Osteoblast (primary cell): ENCODE measurements around the gene NIP7. TPM values are rescaled to one million over a fixed set of nuclear protein-coding genes. Genes with fewer than 3 reads are reported as not detected.

Experiments
- DNase-seq: peaks from one replicate; pipeline ENCODE4 v3.0.0; 2011; ENCODE audit warnings: low spot score, mixed read lengths; ENCODE audit not compliant: insufficient read length; ENCODE audit errors: missing footprints
- H2AFZ ChIP-seq: 2 replicates; pipeline ENCODE4 v1.6.0; 2011; ENCODE audit warnings: mild to moderate bottlenecking, low read length
- H3K27ac ChIP-seq: 2 replicates; pipeline ENCODE4 v1.5.1; 2011; ENCODE audit warnings: mild to moderate bottlenecking, low read depth, low read length, moderate library complexity
- H3K27me3 ChIP-seq: 2 replicates; pipeline ENCODE4 v1.6.0; 2012; ENCODE audit warnings: mild to moderate bottlenecking, control low read depth, inconsistent platforms, low read length, moderate library complexity; ENCODE audit not compliant: insufficient read depth
- H3K36me3 ChIP-seq: 2 replicates; pipeline ENCODE4 v1.5.1; 2011; ENCODE audit warnings: mild to moderate bottlenecking, low read length, control low read depth, moderate library complexity; ENCODE audit not compliant: insufficient read depth
- H3K4me1 ChIP-seq: 2 replicates; pipeline ENCODE4 v1.5.1; 2011; ENCODE audit warnings: mild to moderate bottlenecking, low read length, control low read depth, moderate library complexity; ENCODE audit not compliant: insufficient read depth
- H3K4me2 ChIP-seq: 2 replicates; pipeline ENCODE4 v1.6.0; 2011; ENCODE audit warnings: mild to moderate bottlenecking, low read length; ENCODE audit not compliant: insufficient read depth
- H3K4me3 ChIP-seq: fragments of 200-600 bp; sonication (generic); 3 replicates; pipeline ENCODE4 v1.5.1; 2012; ENCODE audit warnings: mild to moderate bottlenecking, low read length, inconsistent platforms; ENCODE audit not compliant: insufficient read depth
- H3K79me2 ChIP-seq: 2 replicates; pipeline ENCODE4 v1.6.0; 2012; ENCODE audit warnings: mild to moderate bottlenecking, low read length, control low read depth, inconsistent platforms; ENCODE audit not compliant: insufficient read depth
- H3K9me3 ChIP-seq: 2 replicates; pipeline ENCODE4 v1.5.1; 2011; ENCODE audit warnings: low read depth, low read length, control low read depth
- H4K20me1 ChIP-seq: 2 replicates; pipeline ENCODE4 v1.6.0; 2012; ENCODE audit warnings: mild to moderate bottlenecking, low read length, control low read depth; ENCODE audit not compliant: insufficient read depth
- CTCF ChIP-seq: IDR thresholded peaks from 2 replicates; pipeline ENCODE4 v1.5.1; 2011; ENCODE audit warnings: mild to moderate bottlenecking, low read depth, low read length, moderate library complexity; ENCODE audit errors: extremely low read depth
- total RNA-seq: library from RNA; depleted of rRNA; stranded (reverse); fragments of >200 nt; gene quantifications from 2 replicates; pipeline ENCODE4 v1.2.3, GENCODE V29; 2012

NIP7 gene
- total RNA-seq, 1 donor: 22.8 TPM

- Histone ChIP-seq H3K27me3 (no peaks in the 10 kb centered on the region), H3K9me3 (no peaks in the 10 kb centered on the region), H3K27ac (peak within 1 kb of the TSS; percentile 79), H4K20me1 (peaks cover 21% of the 10 kb centered on the region), H3K4me2 (peak within 1 kb of the TSS; percentile 87), H3K79me2 (peaks cover 66% of the 10 kb centered on the region), H2AFZ (peak within 1 kb of the TSS; percentile 58), H3K4me3 (peak within 1 kb of the TSS; percentile 84), H3K4me1 (peaks cover 30% of the 10 kb centered on the region), H3K36me3 (peaks cover 65% of the 10 kb centered on the region)
- DNase-seq: peak; percentile 100
- TF ChIP-seq CTCF: no peak
Observed at GRCh38 chr16:69330286-69331109, 9.1 kb upstream of the NIP7 start, which contains the start of gene PDF. Gene PDF (minus strand): TSS chr16:69330588. CDS start chr16:69330570, 18 bp downstream.

- DNase-seq: no peak
- Histone ChIP-seq H3K9me3 (no peaks in the 10 kb centered on the region), H4K20me1 (peaks cover under 1% of the 10 kb centered on the region), H3K36me3 (peaks cover 46% of the 10 kb centered on the region), H3K4me3 (no peak overlapping the region), H3K79me2 (peaks cover 60% of the 10 kb centered on the region), H3K4me1 (peaks cover 11% of the 10 kb centered on the region), H3K27me3 (no peaks in the 10 kb centered on the region), H3K4me2 (no peak overlapping the region), H3K27ac (no peak overlapping the region), H2AFZ (no peak overlapping the region)
- no peak for TF ChIP-seq CTCF
Observed at GRCh38 chr16:69334696-69335095, 4.9 kb upstream of the NIP7 start.

DNA sequence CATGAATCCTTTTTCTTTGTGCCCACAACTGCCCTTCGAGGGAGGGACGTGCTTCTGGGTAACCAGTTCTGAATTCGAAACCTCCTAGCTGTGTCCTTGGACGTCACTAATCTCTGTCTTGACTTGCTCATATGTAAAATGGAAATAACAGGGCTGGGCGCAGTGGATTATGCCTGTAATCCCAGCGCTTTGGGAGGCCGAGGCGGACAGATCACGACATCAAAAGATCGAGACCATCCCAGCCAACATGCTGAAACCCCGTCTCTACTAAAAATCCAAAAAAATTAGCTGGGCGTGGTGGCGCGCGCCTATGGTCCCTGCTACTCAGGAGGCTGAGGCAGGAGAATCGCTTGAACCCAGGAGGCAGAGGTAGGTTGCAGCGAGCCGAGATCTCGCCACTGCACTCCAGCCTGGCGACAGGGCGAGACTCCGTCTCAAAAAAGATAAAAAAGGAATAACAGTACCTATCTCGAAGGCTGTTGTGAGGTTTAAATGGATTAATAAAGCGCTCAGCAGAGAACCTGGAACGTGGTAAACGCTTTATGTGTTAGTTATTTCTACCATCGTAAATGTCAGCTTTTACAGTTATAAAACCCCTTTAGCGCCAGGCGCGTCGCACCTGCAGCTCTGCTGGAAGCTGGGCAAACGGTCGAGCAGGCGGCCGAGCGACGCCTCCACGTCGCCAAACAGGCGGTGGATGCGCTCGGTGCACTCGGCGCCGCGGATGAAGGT is 849 bp upstream of the NIP7 start:
- Histone ChIP-seq H3K4me2 (peak overlapping the region; percentile 92), H3K9me3 (no peaks in the 10 kb centered on the region), H3K79me2 (peaks cover 73% of the 10 kb centered on the region), H3K36me3 (peaks cover 60% of the 10 kb centered on the region), H3K27ac (peak overlapping the region; percentile 81), H3K27me3 (no peaks in the 10 kb centered on the region), H3K4me3 (peak overlapping the region; percentile 98), H3K4me1 (peaks cover 20% of the 10 kb centered on the region), H2AFZ (peak overlapping the region; percentile 84), H4K20me1 (no peaks in the 10 kb centered on the region)
- no peak for DNase-seq
- no peak for TF ChIP-seq CTCF
